Loucy (cell line): ENCODE data around the gene METTL5.

Experiments
- CTCF ChIP-seq: fragments of 200-600 bp; sonication (generic); conservative IDR thresholded peaks from 2 replicates; pipeline ENCODE4 v1.5.1; 2014; ENCODE audit warnings: mild to moderate bottlenecking, antibody characterized with exemption, low read length
- EZH2phosphoT487 ChIP-seq: fragments of 200-600 bp; IDR thresholded peaks from 2 replicates; pipeline ENCODE4 v1.6.1; 2018; ENCODE audit warnings: antibody characterized with exemption, mild to moderate bottlenecking, moderate library complexity, borderline replicate concordance

- TF ChIP-seq CTCF (no peak), EZH2phosphoT487 (no peak)
These were observed 56.3 kb downstream of the METTL5 start for GRCh38 chr2:169768262-169768995.
